Stimulated activated CD4-positive, alpha-beta T cell treated with anti-CD3 and anti-CD28 coated beads, Interleukin-4, amount 100 ng/mL, for 4 hours (primary cell): ENCODE results near the gene ANKRD16.
A peak's percentile ranks its signal among the peaks of the same experiment; 100 is the strongest.
"Not testable (repeated sequence)": the region's sequence is repeated elsewhere in the genome, so short reads cannot be mapped to it uniquely, and the experiment has no call there.

Source experiments
- DNase-seq, 2 experiments: peaks; one replicate each; pipeline ENCODE4 v3.0.0-alpha.2; 2020

The ANKRD16 gene

DNA sequence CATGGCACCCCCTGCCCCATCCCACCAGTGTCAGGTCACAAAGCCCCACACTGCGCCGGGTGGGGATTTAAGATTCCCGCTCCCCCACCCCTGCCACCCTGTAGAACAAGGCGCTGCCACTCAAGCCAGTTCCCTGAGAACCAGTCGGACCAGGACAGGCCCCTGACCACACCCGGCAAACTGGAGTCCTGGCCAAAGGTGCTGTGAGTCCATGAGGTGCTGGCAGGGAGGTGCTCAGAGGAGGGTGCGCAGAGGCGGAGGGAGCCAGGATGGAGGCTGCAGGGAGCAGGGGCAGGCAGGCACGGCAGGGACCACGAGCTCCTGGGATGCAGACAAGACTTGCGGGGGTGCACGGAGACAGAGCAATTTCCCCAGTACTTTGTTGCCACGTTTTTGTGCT lies 56.7 kb downstream of the ANKRD16 start:
- DNase-seq: no peak

DNA sequence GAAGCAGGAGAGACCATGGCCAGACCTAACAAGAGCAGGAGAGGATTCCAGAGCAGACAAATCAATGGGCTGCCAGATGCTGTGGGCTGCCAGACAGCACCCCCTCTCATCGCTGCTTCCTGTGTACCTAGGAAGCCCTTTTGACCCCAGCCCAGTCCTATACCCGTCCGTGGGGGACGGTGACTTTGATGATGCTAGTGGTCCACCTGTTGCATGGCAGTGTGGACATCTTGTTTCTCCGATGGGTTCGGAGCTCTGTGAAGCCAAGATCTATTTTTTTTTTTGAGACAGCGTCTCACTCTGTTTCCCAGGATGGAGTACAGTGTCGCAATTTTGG lies 58.3 kb downstream of the ANKRD16 start:
- DNase-seq: no peak

DNA sequence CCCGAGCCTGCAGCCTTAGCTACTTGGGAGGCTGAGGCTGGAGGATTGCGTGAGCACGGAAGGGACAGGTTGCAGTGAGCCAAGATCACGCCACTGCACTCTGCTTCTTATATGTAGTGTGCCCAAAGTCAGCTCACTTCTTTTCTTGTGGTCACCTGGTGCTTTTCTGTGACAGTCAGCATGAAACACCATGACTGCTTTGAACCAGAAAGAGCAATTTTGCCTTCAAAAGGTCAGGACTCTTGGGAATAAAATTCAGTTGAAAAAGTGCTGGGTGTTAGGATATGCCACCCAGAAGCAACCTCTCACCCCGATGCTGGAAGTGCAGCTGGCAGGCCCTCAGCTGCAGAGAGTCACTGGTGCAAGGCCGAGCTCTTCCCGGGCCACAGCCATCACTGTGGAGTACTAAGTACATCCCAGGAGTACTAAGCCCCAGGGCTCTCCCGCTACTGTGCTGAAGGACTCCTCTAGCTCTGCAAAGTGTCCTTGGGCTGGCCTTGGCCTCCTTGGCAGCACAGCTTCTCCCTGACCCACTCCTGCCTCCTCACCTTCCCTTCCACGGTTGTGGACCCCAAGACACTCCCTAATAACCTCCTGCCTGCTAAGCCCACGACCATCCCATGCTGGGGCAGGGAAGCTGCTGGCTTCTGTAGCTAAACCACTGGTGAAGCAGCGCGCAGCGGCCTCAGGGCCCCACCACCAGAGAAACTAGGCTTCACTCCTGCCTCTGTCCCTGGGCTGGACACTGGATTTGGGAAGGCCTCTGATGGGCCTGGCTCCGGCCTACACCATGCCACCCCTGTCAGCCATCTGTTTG lies 58.9 kb downstream of the ANKRD16 start:
- DNase-seq: no peak

DNA sequence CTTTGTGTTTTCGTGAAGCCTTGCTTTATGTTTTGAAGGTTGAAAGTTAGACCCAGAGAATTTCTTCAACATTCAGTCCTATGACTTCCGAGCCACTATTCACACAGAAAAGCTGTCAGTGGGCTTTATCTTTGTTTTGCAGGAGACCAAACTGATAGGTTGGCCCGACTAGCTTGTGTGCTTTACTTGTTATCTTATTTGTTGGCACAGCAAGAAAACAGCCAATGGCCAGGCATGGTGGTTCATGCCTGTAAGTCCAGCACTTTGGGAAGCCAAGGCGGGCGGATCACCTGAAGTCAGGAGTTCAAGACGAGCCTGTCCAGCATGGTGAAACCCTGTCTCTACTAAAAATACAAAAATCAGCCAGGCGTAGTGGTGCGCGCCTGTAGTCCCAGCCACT lies 60.4 kb downstream of the ANKRD16 start:
- no peak for DNase-seq

DNA sequence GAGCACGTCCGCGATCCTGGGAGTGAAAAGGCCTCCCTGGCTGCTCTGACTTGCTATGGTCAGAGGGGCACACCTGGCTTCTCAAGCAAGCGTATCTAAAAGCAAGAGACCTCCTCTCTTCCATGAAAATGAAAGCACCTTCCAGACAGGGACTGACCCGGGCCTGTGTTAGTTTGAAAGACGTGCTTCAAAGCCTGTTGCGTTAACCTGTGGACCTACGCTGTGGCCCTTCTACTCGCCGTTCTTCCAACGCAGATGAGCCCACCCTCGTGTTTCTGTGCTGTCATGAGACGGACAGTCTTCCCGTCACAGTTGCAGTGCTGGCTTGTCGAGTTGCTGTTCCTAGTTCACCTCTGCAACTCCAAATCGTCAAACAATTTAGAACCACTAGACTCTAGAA lies 61.0 kb downstream of the ANKRD16 start:
- DNase-seq: no peak

DNA sequence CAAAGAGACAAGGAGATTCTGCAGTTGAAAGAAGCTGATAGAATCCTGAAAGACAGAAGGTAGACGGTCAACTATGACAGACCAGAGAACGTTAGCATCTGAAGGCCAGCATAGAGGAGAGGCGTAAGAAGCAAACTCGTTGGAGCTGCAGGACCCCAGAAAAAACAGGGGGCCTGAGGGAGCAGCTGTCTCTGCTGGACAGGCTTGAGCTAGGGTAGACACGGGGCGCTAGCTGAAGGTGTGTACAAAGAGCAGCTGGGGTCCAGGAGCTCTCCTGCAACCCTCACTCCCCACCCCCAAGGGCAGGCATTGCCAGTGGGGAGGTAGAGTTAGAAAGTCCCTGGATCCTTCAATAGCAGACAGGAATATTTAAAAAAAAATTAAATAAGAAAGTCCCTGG lies 61.9 kb downstream of the ANKRD16 start:
- DNase-seq: no peak

DNA sequence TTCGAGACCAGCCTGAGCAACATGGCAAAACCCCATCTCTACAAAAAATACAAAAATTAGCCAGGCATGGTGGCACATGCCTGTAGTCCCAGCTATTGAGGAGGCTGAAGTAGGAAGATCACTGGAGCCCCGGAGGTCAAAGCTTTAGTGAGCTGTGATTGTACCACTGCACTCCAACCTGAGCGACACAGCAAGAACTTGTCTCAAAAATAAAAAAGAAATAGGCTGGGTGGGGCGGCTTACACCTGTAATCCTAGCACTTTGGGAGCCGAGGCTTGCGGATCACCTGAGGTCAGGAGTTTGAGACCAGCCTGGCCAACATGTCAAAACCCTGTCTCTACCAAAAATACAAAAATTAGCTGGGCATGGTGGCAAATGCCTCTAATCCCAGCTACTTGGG lies 63.2 kb downstream of the ANKRD16 start:
- not testable (repeated sequence) for DNase-seq

DNA sequence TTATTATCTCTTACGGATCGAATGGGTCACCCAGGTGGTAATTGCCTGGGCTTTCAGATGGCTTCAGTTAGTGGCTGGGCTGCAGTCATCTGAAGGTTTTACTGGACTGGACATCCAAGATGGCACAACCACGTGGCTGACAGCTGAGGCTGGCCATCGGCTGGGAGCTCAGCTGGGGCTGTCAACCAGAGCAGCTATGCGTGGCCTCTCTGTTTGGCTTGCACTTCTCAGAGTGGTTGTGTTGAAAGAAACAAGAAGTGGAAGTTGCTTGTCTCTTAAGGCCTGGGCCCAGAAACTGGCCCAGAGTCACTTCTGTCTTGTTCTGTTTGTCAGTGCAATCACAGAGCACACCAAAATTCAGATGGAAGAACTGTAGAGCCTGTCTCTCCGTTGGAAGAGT lies 70.8 kb downstream of the ANKRD16 start:
- no peak for DNase-seq

DNA sequence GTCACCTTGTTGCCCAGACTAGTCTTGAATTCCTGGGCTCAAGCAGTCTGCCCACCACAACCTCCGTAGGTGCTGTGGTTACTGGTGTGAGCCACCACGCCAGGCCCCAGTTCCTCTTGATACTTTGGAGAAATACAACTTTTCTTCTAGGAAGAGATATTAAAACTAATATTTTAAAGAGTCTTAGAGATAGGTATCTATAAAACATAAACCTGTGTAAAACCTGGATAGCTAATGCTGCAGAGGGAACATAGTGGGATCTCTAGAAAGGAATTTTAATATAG lies 71.7 kb downstream of the ANKRD16 start:
- DNase-seq: no peak

DNA sequence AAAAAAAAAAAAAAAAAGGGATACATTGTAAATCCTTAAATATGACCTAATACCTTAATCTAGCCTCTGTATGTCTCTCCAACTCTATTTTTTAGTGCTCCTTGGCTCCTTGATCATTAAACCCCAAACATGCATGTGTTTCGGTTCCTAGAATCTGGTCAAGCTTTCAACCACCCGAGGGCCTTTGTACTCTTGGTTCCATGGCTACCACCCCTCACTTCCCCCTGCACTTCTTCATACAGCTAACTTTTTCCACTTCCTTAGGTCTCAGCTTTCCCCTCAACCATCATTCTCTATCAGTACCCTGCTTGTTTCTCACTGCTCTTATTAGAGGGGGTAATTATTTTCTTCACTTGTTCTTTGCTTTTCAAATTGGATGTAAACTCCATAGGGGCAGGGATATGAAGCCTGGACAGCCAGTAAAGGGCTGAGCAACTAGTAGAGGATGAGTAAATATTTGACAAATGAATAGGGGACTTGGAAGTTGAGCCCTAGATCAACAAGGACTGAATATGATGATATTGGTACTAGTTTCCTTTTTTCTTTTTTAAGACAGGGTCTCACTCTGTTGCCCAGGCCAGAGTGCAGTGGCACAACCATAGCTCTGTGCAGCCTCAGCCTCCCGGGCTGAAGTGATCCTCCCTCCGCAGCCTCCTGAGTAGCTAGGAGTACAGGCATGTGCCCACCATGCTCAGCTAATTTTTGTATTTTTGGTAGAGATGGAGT lies 72.2 kb downstream of the ANKRD16 start:
- DNase-seq: no peak

DNA sequence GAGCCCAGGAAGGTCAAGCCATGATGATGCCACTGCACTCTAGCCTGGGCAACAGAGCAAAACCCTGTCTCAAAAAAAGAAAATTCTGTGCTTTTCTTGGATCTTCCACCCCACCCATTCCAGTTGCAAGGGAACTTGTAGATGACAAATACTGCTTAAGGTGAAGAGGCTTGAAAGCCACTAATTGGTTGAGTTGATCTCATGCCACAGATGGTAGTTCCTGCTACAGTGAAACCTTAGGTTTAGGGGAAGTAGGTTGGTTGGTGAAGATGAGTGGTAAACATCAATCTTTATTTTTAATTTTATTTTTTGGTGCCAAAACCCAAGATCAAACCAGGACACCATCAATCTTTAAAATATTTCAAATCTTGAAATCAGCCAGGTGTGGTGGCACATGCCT lies 73.5 kb downstream of the ANKRD16 start:
- no peak for DNase-seq

DNA sequence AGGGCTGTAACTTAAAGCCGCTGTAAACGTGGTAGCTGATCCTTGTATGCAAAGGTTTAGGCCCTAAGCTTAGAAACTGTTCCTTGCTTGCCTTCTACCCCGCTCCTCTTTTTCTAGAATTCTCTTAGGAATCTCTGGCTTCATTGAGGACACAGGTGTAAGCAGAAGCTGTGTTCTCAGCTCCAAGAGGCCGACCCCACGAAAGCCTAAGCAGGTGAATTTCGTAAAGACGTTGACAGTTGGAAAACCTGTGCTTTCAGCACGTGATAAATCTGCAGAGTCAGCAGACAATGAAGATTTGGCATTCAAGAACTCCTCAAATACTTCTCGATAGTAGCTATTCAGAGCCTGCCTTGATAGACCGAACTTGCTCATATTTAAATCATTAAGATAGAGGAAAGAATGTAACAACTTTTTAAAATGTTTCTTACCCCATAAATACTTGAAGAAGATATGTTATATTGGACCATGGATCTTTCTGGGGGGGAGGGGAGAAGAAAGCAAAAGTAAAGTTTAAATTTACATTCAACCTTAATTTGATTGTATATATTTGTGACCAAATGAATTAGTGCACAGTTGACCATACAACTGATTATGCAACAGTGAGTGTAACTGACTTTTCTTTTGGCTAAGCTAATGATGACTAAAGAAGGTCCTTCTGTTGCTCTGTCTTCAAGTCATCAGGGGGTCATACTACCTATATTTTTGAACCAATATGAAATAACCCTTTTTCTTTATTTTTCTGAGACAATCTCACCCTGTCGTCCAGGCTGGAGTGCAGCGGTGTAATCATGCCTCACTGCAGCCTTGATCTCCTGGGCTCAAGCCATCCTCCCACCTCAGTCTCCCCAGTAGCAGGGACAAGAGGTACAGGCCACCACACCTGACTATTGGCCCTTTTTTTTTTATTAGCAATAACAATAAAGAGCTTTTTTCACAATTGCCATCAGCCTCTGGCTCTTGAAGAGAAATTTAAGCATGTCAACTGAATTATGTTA lies 75.3 kb downstream of the ANKRD16 start:
- peak in 1 of 2 experiments; percentile 8 for DNase-seq

DNA sequence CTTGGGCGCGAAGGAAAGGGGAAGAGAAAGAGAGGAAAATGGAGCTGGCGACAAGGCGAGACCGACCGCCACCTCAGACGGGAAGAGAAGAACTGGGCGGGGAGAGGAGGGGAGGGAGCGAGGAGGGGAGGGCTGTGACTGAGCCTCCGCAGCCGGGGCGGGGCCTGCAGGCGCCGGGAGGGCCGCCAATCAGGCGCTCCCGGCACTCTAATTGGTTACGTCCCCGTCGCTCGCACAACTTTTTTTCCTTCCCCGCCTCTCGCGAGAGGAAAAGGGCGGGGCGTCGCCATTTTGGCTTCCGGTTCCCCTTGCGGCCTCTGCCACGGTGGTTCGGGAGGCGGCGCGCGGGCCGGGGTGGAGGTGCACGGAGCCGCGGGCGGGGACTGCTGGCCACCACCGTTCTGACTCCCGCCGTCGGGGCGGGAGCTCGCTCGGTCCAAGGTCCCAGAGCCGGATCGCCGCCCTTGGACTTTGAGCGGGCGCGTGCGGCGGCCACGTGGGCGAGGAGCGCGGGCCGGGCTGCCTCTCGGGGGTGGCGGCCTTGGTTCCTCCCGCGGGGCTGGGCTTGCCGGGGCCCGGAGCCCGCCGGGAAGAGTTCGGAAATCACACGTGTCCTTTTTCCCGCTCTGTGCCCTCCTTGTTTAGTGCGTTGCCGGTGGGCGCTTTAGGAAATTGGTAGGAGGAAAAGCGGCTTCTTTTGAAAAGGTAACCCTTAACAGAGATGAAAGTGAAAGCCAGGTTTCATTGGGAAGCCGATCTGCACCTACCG lies 76.2 kb downstream of the ANKRD16 start, which contains the start of gene GDI2:
Gene GDI2, minus strand, starts transcription at position 94 of the 769 bp plus-strand sequence. CDS start 176 bp downstream, outside the sequence.
- DNase-seq: peak; percentile 93 to 96

DNA sequence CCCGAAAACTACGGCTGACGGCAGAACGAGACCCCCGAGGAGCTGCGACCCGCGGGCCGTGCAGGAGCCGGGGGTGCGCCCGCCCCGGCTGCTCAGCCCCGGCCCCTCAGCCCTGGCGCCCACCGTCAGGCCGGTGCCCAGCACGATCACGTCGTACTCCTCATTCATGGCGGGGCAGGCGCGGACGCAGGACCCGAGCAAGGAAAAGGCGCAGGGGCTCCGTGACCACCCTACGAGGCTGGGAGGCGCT lies 76.7 kb downstream of the ANKRD16 start:
- no peak for DNase-seq

DNA sequence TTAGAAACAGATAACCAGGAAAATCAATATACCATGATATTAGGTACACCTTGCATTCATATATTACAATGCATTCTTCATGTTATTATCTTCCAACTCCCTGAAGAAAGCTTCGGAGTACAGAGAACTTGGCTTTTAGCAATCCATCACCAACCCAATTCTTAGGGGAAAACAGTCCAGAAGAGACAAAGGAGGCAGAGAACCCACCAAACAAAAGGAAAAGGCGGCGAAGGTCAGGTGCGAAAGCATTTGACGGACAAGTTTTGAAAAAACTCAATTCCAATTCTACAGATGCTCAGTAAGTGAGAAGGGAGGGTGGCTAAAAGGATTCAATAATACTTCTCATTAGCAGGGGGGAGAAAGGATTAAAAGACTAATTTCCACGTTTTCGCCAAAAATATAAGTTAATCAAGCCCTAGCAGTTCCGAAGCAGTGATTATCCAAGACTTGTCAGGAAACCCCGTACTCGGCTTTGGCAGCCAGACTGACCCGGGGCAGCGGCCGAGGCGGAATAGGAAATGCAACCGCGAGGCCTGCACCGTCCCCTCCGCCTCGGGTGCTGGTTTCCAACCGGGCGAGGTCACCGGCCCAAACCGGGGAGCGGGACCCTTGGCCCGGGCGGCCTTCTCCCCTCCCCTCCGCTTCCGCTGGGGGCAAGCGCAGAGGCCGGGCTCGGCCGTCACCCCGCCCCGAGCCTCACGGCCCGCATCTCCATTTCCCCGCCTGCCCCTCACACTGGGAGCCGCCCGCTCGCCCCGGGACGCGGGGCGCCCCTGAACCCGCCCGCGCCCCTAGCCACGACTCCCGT lies 77.2 kb downstream of the ANKRD16 start:
- DNase-seq: peak; percentile 12 to 40
